Neural cell (in vitro differentiated cells): Measurements from ENCODE around the gene DPYD. TPM values are rescaled to one million over a fixed set of nuclear protein-coding genes. Genes with fewer than 3 reads are reported as not detected.

Source experiments
- H2AFZ ChIP-seq: fragments of 200-600, 300-800 bp; sonication (generic), shearing (Covaris generic); 2 replicates; pipeline ENCODE4 v1.6.0; 2014; ENCODE audit warnings: low read depth, mild to moderate bottlenecking, antibody characterized with exemption, low read length, moderate library complexity
- H3F3A ChIP-seq: fragments of 200-600 bp; shearing (Covaris generic); 2 replicates; pipeline ENCODE4 v1.6.1; 2016; ENCODE audit warnings: mild to moderate bottlenecking, moderate library complexity, mixed read lengths, antibody characterized with exemption, low read length; ENCODE audit not compliant: insufficient read depth, poor library complexity, severe bottlenecking
- H3K27ac ChIP-seq: fragments of 200-600, 300-800 bp; sonication (generic), shearing (Covaris generic); 2 replicates; pipeline ENCODE4 v1.5.1; 2014; ENCODE audit warnings: mild to moderate bottlenecking, low read length, moderate library complexity
- H3K27me3 ChIP-seq: fragments of 300-800, 200-600 bp; sonication (generic), shearing (Covaris generic); 2 replicates; pipeline ENCODE4 v1.6.0; 2014; ENCODE audit warnings: mild to moderate bottlenecking, low read depth, low read length, moderate library complexity; ENCODE audit not compliant: insufficient read depth
- H3K36me3 ChIP-seq: fragments of 300-800, 200-600 bp; sonication (generic), shearing (Covaris generic); 2 replicates; pipeline ENCODE4 v1.5.1; 2014; ENCODE audit warnings: mild to moderate bottlenecking, antibody characterized with exemption, low read length, moderate library complexity; ENCODE audit not compliant: insufficient read depth
- H3K4me2 ChIP-seq: fragments of 300-800, 200-600 bp; sonication (generic), shearing (Covaris generic); 2 replicates; pipeline ENCODE4 v1.6.0; 2014; ENCODE audit warnings: mild to moderate bottlenecking, low read length
- H3K4me3 ChIP-seq: fragments of 300-800, 200-600 bp; sonication (generic), shearing (Covaris generic); 2 replicates; pipeline ENCODE4 v1.5.1; 2014; ENCODE audit warnings: mild to moderate bottlenecking, low read length, moderate library complexity
- H3K79me2 ChIP-seq: fragments of 200-600 bp; shearing (Covaris generic); replicated peaks from 2 replicates; pipeline ENCODE4 v1.6.0; 2014; ENCODE audit warnings: mild to moderate bottlenecking, low read length, moderate library complexity; ENCODE audit not compliant: insufficient read depth
- H3K9ac ChIP-seq: fragments of 300-800, 200-600 bp; sonication (generic), shearing (Covaris generic); 2 replicates; pipeline ENCODE4 v1.6.1; 2016; ENCODE audit warnings: mild to moderate bottlenecking, low read length, mixed read lengths
- H3K9me2 ChIP-seq: fragments of 200-600 bp; shearing (Covaris generic); 2 replicates; pipeline ENCODE4 v1.6.1; 2016; ENCODE audit warnings: mild to moderate bottlenecking, low read length, mixed read lengths; ENCODE audit not compliant: insufficient read depth
- H3K9me3 ChIP-seq: fragments of 200-600, 300-800 bp; sonication (generic), shearing (Covaris generic); 2 replicates; pipeline ENCODE4 v1.6.1; 2016; ENCODE audit warnings: mild to moderate bottlenecking, mixed run types, low read length, moderate library complexity, mixed read lengths
- H4K20me1 ChIP-seq: fragments of 200-600 bp; shearing (Covaris generic); 2 replicates; pipeline ENCODE4 v1.6.1; 2016; ENCODE audit warnings: mild to moderate bottlenecking, mixed run types; ENCODE audit not compliant: insufficient read depth
- EP300 ChIP-seq: fragments of 450-650 bp; conservative IDR thresholded peaks from 2 replicates; pipeline ENCODE4 v1.6.1; 2014; ENCODE audit warnings: antibody characterized with exemption, mild to moderate bottlenecking, moderate library complexity; ENCODE audit not compliant: poor library complexity, severe bottlenecking
- EZH2 ChIP-seq: fragments of 200-600, 300-800 bp; shearing (Covaris generic), sonication (generic); IDR thresholded peaks from 2 replicates; pipeline ENCODE4 v1.6.1; 2014; ENCODE audit warnings: antibody characterized with exemption, low read length, borderline replicate concordance, mild to moderate bottlenecking; ENCODE audit not compliant: insufficient read depth, poor library complexity, severe bottlenecking
- MXI1 ChIP-seq: fragments of 450-650 bp; conservative IDR thresholded peaks from 2 replicates; pipeline ENCODE4 v1.6.1; 2014; ENCODE audit warnings: antibody characterized with exemption, mild to moderate bottlenecking; ENCODE audit not compliant: poor library complexity, severe bottlenecking
- POLR2AphosphoS5 ChIP-seq: IDR thresholded peaks from 2 replicates; pipeline ENCODE4 v1.6.1; 2012
- RAD21 ChIP-seq: fragments of 450-650 bp; conservative IDR thresholded peaks from 2 replicates; pipeline ENCODE4 v1.6.1; 2014; ENCODE audit warnings: antibody characterized with exemption, mild to moderate bottlenecking, moderate library complexity
- SMC3 ChIP-seq: fragments of 450-650 bp; conservative IDR thresholded peaks from 2 replicates; pipeline ENCODE4 v1.6.1; 2014; ENCODE audit warnings: antibody characterized with exemption, mild to moderate bottlenecking, moderate library complexity; ENCODE audit not compliant: poor library complexity
- TAF1 ChIP-seq: IDR thresholded peaks from 2 replicates; pipeline ENCODE4 v1.6.1; 2012; ENCODE audit warnings: low read depth
- polyA plus RNA-seq: library from polyadenylated mRNA; depleted of rRNA; stranded (reverse); fragments of >200 nt; gene quantifications from 2 replicates; pipeline ENCODE4 v1.2.3, GENCODE V29; 2014
- TF ChIP-seq, protein P1 (sequence below): IDR thresholded peaks from 2 replicates; pipeline ENCODE4 v1.6.1; 2012; ENCODE audit warnings: borderline replicate concordance
- TF ChIP-seq, protein P2 (sequence below): fragments of 450-650 bp; IDR thresholded peaks from 2 replicates; pipeline ENCODE4 v1.5.1; 2014; ENCODE audit warnings: antibody characterized with exemption, mild to moderate bottlenecking, moderate library complexity; ENCODE audit not compliant: poor library complexity, severe bottlenecking

Gene DPYD
- polyA plus RNA-seq, 1 donor from 2014 or later: 6.7 TPM

DNA sequence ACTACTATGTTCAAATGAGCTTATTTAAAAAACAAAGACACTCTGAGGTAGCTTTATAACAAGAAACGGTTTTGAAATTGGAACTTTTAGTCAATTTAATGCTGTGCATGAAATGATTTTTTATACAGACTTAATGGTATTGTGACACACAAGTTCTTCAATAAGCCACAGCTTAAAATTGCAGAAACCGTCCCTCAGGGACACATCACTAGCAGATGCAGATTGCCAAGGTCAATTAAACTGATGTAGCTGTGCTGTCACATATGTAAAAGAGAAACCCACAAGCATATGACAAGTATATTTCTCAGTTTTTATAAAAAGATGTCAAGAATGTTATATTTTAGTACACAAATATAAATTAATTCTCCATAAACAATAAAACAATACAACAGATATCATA is 366.9 kb downstream of the DPYD start:
- peak overlapping the region; percentile 2 for H3K4me2 ChIP-seq
- no peaks in the 10 kb centered on the region for H3K9me3 ChIP-seq
- no peak overlapping the region for H3K27ac ChIP-seq
- no peaks in the 10 kb centered on the region for H3K27me3 ChIP-seq
- H3K9me2 ChIP-seq: no peaks in the 10 kb centered on the region
- H3K36me3 ChIP-seq: no peaks in the 10 kb centered on the region
- TF ChIP-seq EP300 (peak; percentile 85), EZH2 (no peak), SMC3 (no peak), POLR2AphosphoS5 (peak; percentile 87), RAD21 (no peak), MXI1 (no peak), TAF1 (no peak)
- TF ChIP-seq, protein P1, sequence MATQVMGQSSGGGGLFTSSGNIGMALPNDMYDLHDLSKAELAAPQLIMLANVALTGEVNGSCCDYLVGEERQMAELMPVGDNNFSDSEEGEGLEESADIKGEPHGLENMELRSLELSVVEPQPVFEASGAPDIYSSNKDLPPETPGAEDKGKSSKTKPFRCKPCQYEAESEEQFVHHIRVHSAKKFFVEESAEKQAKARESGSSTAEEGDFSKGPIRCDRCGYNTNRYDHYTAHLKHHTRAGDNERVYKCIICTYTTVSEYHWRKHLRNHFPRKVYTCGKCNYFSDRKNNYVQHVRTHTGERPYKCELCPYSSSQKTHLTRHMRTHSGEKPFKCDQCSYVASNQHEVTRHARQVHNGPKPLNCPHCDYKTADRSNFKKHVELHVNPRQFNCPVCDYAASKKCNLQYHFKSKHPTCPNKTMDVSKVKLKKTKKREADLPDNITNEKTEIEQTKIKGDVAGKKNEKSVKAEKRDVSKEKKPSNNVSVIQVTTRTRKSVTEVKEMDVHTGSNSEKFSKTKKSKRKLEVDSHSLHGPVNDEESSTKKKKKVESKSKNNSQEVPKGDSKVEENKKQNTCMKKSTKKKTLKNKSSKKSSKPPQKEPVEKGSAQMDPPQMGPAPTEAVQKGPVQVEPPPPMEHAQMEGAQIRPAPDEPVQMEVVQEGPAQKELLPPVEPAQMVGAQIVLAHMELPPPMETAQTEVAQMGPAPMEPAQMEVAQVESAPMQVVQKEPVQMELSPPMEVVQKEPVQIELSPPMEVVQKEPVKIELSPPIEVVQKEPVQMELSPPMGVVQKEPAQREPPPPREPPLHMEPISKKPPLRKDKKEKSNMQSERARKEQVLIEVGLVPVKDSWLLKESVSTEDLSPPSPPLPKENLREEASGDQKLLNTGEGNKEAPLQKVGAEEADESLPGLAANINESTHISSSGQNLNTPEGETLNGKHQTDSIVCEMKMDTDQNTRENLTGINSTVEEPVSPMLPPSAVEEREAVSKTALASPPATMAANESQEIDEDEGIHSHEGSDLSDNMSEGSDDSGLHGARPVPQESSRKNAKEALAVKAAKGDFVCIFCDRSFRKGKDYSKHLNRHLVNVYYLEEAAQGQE: no peak
- TF ChIP-seq, protein P2, sequence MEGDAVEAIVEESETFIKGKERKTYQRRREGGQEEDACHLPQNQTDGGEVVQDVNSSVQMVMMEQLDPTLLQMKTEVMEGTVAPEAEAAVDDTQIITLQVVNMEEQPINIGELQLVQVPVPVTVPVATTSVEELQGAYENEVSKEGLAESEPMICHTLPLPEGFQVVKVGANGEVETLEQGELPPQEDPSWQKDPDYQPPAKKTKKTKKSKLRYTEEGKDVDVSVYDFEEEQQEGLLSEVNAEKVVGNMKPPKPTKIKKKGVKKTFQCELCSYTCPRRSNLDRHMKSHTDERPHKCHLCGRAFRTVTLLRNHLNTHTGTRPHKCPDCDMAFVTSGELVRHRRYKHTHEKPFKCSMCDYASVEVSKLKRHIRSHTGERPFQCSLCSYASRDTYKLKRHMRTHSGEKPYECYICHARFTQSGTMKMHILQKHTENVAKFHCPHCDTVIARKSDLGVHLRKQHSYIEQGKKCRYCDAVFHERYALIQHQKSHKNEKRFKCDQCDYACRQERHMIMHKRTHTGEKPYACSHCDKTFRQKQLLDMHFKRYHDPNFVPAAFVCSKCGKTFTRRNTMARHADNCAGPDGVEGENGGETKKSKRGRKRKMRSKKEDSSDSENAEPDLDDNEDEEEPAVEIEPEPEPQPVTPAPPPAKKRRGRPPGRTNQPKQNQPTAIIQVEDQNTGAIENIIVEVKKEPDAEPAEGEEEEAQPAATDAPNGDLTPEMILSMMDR: no peak
- H3F3A ChIP-seq: no peaks in the 10 kb centered on the region
- H4K20me1 ChIP-seq: no peaks in the 10 kb centered on the region
- H3K4me3 ChIP-seq: peak overlapping the region; percentile 6
- H3K79me2 ChIP-seq: no peaks in the 10 kb centered on the region
- no peak overlapping the region for H3K9ac ChIP-seq
- H2AFZ ChIP-seq: no peak overlapping the region

DNA sequence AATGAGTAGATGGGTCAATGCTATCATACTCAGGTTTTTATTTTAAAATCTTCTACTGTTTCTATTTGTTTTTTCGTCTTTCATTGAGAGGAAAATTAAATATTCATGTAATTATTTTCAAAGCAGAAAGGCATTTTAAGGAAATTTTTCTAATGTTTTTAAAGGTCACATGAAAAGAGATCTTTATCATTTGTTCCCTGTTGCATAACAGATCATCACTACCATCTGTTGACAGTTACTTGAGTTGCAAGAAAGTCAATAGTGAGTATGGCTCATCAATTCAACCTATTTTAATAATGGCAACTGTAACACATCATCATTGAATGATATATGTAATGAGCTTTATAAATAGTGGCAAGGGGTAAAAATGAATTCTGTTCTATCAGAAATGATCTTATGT is 369.7 kb downstream of the DPYD start:
- Histone ChIP-seq H3K36me3 (no peaks in the 10 kb centered on the region), H3K79me2 (no peaks in the 10 kb centered on the region), H3K9me2 (no peaks in the 10 kb centered on the region), H3K4me2 (no peak overlapping the region), H3K9ac (no peak overlapping the region), H2AFZ (no peak overlapping the region), H3K9me3 (no peaks in the 10 kb centered on the region), H4K20me1 (no peaks in the 10 kb centered on the region), H3K27me3 (no peaks in the 10 kb centered on the region), H3K27ac (no peak overlapping the region), H3K4me3 (no peak overlapping the region), H3F3A (no peaks in the 10 kb centered on the region)
- TF ChIP-seq, protein P2: no peak
- TF ChIP-seq RAD21: peak; percentile 42
